ENCODE results near the gene TGFBR3. TPM values are rescaled to one million over a fixed set of nuclear protein-coding genes. Genes with fewer than 3 reads are reported as not detected.
A peak's percentile ranks its signal among the peaks of the same experiment; 100 is the strongest.

Gene TGFBR3
- total RNA-seq, 1 experiment from 2014 or later = 14.5 TPM

DNA sequence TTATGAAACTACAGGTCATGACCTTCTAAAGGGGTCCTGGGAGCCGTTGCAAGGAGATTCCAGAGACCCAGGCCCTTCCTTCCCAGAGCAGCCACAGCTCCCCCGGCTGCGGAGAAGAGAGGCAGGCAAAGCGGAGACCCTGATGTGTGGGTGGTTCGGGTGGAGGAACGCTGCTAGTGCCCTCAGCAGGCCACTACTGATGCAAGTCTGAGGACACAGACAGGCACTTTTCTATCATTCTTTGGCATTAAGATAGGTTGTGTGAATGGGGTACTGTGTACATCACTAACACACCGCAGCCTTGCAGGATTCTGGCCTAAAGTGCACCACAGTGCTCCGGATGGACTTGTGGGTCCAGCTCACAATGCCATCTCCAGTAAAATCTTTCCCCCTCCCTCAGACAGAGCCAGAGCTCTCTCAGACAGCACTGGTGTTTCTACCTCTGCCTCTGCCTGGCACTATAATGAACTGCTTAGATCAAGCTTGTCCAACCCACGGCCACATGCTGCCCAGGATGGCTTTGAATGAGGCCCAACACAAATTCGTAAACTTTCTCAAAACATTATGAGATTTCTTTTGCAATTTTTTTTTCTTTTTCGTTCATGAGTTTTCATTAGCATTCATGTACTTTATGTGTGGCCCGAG lies 121.4 kb downstream of the TGFBR3 start:
- intact Hi-C loops (cut with micrococcal nuclease; ENCODE audit: unreplicated experiment) (no loop called here), in situ Hi-C loops (cut with HindIII; ENCODE audit: low pct_unique_long_range_greater_than_20kb, low sequenced_read_pairs) (no loop called here)
- TF ChIP-seq, protein P1, sequence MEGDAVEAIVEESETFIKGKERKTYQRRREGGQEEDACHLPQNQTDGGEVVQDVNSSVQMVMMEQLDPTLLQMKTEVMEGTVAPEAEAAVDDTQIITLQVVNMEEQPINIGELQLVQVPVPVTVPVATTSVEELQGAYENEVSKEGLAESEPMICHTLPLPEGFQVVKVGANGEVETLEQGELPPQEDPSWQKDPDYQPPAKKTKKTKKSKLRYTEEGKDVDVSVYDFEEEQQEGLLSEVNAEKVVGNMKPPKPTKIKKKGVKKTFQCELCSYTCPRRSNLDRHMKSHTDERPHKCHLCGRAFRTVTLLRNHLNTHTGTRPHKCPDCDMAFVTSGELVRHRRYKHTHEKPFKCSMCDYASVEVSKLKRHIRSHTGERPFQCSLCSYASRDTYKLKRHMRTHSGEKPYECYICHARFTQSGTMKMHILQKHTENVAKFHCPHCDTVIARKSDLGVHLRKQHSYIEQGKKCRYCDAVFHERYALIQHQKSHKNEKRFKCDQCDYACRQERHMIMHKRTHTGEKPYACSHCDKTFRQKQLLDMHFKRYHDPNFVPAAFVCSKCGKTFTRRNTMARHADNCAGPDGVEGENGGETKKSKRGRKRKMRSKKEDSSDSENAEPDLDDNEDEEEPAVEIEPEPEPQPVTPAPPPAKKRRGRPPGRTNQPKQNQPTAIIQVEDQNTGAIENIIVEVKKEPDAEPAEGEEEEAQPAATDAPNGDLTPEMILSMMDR (IDR thresholded peaks at IDR 0.05) = peak; percentile 23; the same call in 1 of the 2 replicates
- TF ChIP-seq, protein P2, sequence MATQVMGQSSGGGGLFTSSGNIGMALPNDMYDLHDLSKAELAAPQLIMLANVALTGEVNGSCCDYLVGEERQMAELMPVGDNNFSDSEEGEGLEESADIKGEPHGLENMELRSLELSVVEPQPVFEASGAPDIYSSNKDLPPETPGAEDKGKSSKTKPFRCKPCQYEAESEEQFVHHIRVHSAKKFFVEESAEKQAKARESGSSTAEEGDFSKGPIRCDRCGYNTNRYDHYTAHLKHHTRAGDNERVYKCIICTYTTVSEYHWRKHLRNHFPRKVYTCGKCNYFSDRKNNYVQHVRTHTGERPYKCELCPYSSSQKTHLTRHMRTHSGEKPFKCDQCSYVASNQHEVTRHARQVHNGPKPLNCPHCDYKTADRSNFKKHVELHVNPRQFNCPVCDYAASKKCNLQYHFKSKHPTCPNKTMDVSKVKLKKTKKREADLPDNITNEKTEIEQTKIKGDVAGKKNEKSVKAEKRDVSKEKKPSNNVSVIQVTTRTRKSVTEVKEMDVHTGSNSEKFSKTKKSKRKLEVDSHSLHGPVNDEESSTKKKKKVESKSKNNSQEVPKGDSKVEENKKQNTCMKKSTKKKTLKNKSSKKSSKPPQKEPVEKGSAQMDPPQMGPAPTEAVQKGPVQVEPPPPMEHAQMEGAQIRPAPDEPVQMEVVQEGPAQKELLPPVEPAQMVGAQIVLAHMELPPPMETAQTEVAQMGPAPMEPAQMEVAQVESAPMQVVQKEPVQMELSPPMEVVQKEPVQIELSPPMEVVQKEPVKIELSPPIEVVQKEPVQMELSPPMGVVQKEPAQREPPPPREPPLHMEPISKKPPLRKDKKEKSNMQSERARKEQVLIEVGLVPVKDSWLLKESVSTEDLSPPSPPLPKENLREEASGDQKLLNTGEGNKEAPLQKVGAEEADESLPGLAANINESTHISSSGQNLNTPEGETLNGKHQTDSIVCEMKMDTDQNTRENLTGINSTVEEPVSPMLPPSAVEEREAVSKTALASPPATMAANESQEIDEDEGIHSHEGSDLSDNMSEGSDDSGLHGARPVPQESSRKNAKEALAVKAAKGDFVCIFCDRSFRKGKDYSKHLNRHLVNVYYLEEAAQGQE (IDR thresholded peaks at IDR 0.05; ENCODE audit: insufficient read depth in 1 of 2, low read depth in 2 of 2, low read length in 1 of 2) = no peak
- peak; percentile 70 for ATAC-seq
- 0 out of 2 replicates have a peak, but pooled peaks cover 3% of the 10 kb centered on the region for H3K4me1 ChIP-seq (ENCODE audit: control insufficient read depth, insufficient read depth, low read length)
- ChIA-PET CTCF (no interaction called here), POLR2A (interaction anchor here (0.6 kb wide), 1 partner anchor 1763 kb away, joined by 4 read pairs; no protein-coding TSS in a partner anchor)
- H3K36me3 ChIP-seq (ENCODE audit: control insufficient read depth, insufficient read depth, low read length) = no peaks in the 10 kb centered on the region
- peak overlapping the region; percentile 12; the same call in 1 of the 2 replicates for H3K27ac ChIP-seq (ENCODE audit: low read length)
- no peak overlapping the region for H3K4me3 ChIP-seq (ENCODE audit: low read depth in 2 of 2, low read length in 2 of 2)
- no TSS peak for BruUV-seq (replicated peaks)
- no peaks in the 10 kb centered on the region for H3K9me3 ChIP-seq (ENCODE audit: control insufficient read depth, insufficient read depth, low read depth, low read length)
- H3K27me3 ChIP-seq (ENCODE audit: control insufficient read depth, insufficient read depth, low read length) = no peaks in the 10 kb centered on the region
- DNase-seq (ENCODE audit: low read depth, low spot score) = no peak

DNA sequence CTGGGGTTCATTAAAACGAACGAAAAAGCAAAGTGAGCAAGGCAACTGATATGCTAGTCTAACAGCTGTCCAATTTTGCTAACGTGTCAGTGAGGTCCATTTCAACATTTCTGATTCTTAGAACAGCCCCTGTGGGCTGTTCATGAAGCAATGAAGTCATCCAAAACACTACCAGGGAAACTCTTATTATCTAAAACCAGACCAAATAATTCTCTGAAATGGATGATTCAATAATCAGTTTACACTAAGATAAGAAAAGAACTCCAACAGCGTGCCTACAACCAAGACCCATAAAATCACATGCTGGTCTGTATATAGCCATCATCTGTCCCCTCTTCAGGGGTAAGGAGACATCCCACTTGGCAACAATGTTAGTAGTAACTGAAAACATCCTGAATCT lies 122.7 kb downstream of the TGFBR3 start:
- H3K4me3 ChIP-seq (ENCODE audit: low read depth in 2 of 2, low read length in 2 of 2) = no peak overlapping the region
- no TSS peak for BruUV-seq (replicated peaks)
- DNase-seq (ENCODE audit: low read depth, low spot score) (no peak), ATAC-seq (no peak)
- H3K4me1 ChIP-seq (ENCODE audit: control insufficient read depth, insufficient read depth, low read length) = 0 out of 2 replicates have a peak, but pooled peaks cover 3% of the 10 kb centered on the region
- no peaks in the 10 kb centered on the region for H3K36me3 ChIP-seq (ENCODE audit: control insufficient read depth, insufficient read depth, low read length)
- ChIA-PET CTCF (no interaction called here), POLR2A (no interaction called here)
- no peaks in the 10 kb centered on the region for H3K9me3 ChIP-seq (ENCODE audit: control insufficient read depth, insufficient read depth, low read depth, low read length)
- in situ Hi-C loops (cut with HindIII; ENCODE audit: low pct_unique_long_range_greater_than_20kb, low sequenced_read_pairs) = no loop called here
- no peak overlapping the region; the same call in 1 of the 2 replicates for H3K27ac ChIP-seq (ENCODE audit: low read length)
- no peaks in the 10 kb centered on the region for H3K27me3 ChIP-seq (ENCODE audit: control insufficient read depth, insufficient read depth, low read length)
- TF ChIP-seq, protein P1 (IDR thresholded peaks at IDR 0.05) = no peak
- TF ChIP-seq, protein P2 (IDR thresholded peaks at IDR 0.05; ENCODE audit: insufficient read depth in 1 of 2, low read depth in 2 of 2, low read length in 1 of 2) = no peak
- no peak for TF ChIP-seq SIN3A (IDR thresholded peaks at IDR 0.05; ENCODE audit: borderline replicate concordance, insufficient read depth, low read depth, low read length)
- no peak for TF ChIP-seq TCF7L2 (IDR thresholded peaks at IDR 0.05; ENCODE audit: low read depth, low read length)
- TF ChIP-seq POLR2AphosphoS5 (IDR thresholded peaks at IDR 0.05; ENCODE audit: low read depth, low read length) = no peak
- intact Hi-C loops (cut with micrococcal nuclease; ENCODE audit: unreplicated experiment) = no loop called here

Data from Panc1 (cell line).